Measurements from ENCODE around the gene PBX3.
A peak's percentile ranks its signal among the peaks of the same experiment; 100 is the strongest.

The PBX3 gene

DNA sequence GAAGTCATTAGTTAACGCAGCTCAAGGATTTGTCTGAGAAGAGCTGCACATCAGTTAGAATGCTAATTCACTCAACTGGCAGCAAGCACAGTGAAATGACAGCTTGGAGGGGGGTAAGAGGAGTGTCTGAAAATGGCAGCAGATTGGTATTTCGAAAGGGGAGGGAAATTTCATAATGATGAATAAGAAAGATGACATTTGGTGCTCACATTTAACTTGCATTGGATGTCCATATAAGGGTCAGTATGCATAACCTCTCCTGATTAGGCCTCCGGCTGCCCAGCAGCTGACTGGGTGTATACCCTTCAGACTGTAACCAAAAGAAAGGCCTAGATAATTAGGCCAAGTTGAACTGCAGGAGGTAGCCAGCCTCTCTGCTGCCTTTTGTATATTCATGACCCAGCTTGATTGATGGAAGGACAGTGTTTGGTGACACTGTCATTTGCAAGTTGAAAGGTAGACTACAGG is 131.0 kb downstream of the PBX3 start:
- no peak for FAIRE-seq

GRCh38 chr9:125881042-125881441 is 133.9 kb downstream of the PBX3 start:
- no peak for FAIRE-seq

DNA sequence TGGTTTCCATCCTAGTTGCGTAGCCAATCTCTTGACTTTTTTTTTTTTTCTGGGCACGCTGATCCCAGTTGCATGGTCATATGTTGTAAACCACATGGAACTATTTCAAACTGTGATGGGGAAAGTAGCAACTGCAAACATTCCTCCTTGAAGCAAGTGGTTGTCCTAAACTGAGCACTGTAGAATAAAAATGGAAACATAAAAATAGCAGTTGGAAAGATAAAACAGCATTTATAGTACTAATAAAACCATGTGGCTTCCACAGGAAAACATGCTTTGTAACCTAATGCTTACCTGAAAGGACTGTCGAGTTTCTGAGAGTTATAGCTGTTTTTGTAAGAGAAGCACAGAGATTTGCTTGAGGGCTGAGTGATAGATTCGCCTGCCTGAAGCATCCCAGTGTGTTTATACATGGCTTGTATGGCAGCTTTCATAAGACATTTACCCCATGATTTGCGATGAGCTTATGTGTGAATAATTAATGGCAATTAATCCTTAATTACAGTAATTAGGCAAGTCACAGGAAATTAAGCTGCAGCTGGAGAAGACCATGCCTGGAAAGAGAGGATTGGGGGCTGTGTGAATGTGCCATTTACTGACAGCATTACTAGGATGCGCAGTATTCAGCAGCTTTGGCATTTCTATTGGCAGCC is 136.5 kb downstream of the PBX3 start:
- FAIRE-seq: no peak

- FAIRE-seq: no peak
These were observed 137.0 kb downstream of the PBX3 start for GRCh38 chr9:125884218-125884595.

- no peak for FAIRE-seq
These were observed 138.3 kb downstream of the PBX3 start for GRCh38 chr9:125885405-125886034.

DNA sequence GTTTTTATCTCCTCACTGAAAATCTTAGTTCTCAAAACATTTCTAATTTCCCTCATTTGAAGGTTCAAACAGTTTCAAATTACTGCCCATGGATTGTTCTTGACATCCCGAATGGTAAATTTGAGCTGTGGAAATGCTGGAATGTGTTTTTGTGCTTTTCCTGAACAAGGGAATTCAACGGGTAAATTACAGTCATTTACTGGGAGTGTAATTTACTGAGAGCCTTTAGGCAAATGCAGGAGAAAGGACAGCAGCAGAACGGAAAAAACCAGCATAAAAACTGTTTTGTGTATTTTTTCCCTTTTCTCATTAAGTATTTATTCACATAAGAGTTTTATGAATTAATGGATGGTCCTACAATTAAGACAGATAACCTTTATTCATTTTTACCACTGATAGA is 139.2 kb downstream of the PBX3 start:
- FAIRE-seq: no peak

GRCh38 chr9:125887172-125887571 is 140.0 kb downstream of the PBX3 start:
- peak; percentile 39 for FAIRE-seq

GRCh38 chr9:125888211-125888610 is 141.0 kb downstream of the PBX3 start:
- no peak for FAIRE-seq

DNA sequence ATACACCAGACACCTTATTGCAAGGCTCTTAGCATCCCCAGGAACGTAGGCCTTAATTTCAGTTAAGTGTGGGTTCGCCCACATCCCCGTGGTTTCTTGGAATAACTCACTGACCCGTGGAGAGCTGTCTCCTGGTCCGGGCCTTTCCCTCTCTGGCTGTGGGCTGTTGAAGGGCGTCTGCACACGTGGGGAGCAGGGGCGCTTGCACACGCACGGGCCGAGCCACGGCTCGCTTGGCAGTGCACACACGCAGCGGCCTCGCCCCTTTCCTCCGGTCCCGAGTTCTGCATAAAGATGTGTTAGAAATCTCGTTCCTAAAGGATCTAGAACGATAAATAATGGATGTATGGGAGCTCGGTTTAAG is 141.9 kb downstream of the PBX3 start:
- FAIRE-seq: no peak

DNA sequence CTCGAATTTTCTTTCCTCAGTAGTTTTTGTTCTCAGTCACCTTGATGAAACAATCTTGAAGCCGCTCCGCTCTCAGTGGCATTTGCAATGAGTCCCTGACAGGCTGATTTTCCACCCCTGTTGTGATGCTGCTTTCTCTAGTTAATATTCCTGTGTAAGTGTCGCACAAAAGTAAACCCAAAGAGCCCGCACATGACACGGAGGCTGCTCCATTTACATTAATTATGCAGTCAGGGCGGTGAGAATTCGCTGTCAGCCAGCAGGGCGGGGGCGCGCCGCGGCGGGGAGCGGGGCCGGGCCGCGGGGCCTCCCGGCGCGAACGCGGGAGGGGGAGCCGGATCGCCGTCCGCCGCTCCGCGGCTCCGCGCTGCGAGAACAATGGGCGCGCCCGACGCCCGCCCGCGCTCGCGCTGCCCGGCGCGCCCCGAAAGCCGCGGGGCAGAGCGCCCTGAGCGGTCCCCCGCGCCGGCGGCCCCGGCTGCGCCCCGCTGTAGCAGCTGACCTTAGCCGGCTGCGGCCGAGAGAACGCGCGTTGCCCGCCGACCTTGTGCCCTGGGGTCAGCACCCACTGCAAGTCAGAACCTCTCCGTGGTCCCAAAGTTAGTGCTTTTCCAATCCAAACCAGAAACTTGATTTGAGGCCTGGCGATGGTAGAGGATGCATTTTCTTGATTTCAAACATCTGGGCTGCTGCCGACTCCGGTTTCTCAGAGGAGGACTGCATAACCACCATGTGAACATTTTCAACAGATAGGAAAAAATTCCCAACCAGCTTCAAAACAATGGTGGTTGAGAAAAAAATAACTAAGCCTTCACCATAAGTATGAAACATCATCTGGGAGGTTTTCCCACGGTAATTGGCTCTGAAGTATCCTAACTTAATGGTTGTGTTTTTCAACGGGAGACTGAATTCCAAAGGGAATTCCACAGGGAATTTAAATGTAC is 142.6 kb downstream of the PBX3 start:
- FAIRE-seq: no peak

DNA sequence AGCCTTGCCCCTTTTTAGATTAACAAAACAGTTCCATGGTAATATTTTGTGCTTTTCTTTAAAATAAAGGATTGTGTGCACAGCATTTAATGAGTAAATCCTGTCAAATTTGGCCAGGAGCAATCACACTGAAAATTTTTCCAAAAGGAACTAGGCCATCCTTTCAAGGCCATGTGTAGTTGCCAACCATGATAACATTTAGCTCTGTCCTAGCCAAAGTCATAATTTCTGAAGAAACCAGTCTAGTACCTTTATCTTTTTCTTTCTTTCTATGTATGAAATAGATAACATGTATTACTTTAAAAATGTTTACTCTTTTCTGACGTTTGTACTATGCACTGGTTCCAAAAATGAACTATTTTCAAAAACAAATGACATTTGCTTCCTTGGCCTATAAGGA is 143.7 kb downstream of the PBX3 start:
- FAIRE-seq: no peak

DNA sequence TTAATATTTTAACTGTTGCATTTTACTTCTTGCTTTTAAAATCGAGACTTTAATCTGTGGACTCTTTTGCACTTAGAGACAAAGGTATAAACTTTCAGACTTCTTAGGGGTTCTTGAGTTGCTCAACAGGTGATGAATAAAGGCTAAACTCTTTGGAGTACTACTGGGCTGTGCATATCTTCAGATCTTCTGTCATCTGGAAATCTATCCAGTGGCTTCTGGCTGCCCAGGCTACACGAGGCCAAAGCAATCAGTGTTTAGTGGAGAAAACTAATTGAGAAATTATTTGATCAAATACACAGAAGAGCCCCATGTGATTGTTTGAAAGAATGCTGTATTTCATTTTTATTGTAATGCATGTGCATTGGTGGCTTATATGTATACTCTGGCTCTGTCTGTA is 146.1 kb downstream of the PBX3 start:
- FAIRE-seq: no peak

DNA sequence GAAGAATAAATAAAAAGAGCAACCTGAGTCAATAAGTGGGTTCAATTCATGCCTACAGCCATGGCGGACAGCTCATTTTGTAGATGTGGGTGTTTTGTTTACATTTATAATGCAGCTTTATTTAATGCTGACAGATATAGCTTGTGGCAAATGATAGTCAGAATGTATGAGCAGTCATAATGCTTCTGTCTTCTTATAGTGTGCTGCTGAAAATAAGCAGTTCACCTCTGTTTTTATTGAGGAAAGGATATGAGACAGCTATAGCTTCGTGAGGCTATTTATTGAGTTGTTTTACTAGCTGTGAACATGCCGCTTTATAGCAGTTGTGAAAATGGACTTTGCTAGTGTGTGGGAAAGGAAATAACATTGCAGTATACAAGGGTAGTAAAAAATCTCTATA is 147.4 kb downstream of the PBX3 start:
- no peak for FAIRE-seq

DNA sequence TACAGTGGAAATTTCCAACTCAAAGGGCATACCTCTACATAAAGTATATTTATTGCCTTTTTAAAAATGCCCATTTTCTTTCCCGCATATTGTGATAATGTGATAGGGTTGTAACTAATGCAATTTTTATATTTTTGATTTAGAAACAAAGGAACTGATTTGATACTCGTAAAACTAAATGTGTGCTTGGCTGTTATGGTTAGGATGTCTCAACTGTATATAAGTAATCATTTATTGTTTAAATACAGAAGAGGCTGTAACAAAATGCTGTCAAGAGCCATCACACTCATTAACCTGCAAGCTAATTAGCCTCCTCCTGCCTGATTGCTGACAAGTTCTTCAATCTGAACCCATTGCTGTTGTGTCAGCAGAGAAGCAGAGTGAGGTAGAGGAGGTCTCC is 149.2 kb downstream of the PBX3 start:
- FAIRE-seq: no peak

DNA sequence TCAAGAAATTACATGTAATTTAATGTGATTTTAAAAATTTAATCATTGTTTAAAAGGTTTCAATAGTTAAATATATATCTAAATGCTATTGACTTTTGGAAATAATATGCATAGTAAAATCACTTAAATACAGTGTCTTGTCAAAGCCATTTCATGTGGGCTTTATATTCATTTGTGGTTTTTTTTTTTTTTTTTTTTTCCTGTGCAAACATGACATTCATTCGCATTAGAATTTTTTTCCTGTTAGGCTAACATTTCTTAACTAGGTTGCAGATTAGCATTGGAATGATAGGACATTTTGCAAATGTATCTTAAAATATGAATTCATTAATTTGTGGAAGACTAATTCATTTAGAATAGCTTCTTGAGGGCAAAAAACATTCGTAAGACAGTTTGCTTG is 149.8 kb downstream of the PBX3 start:
- FAIRE-seq: no peak

GRCh38 chr9:125897481-125897880 is 150.3 kb downstream of the PBX3 start:
- no peak for FAIRE-seq

DNA sequence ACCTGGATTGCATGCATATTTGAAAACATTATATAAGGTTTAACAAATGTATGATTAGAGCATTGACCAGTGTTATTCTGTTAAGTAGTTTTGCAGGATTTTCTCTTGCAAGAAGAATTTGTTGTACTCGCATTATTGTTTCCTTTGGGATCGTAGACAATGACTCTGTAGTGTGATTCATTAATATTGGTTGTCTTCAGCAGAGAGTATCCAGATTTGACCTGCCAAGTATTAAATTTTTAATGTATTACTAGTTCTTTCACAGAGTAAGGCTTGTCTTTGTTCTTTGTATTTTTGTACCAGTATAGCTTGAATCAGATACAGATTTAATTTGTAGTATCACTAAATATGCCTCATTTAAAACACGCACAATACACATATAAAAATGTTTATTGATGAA is 155.0 kb downstream of the PBX3 start:
- no peak for FAIRE-seq

GRCh38 chr9:125902831-125903512 is 155.8 kb downstream of the PBX3 start:
- no peak for FAIRE-seq

GRCh38 chr9:125904155-125904851 is 157.1 kb downstream of the PBX3 start:
- FAIRE-seq: no peak

DNA sequence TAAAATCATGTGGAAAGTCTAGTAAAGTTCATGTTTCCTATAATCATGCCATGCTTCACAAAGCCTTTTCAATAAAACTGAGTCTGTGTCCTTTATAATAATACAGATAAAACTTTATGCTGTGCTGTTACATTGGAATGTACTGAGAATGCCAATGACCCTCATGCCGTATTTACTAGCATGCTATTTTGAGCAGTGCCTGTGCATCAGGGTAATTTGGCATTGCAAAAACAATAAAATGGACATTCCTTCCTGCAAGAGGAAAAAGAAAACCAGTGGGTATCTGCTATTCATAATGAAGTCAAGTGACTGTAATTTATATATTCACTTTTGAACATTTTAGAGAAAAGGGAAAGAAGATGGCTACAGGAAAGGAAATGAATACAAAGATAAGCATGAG is 159.0 kb downstream of the PBX3 start:
- FAIRE-seq: no peak

DNA sequence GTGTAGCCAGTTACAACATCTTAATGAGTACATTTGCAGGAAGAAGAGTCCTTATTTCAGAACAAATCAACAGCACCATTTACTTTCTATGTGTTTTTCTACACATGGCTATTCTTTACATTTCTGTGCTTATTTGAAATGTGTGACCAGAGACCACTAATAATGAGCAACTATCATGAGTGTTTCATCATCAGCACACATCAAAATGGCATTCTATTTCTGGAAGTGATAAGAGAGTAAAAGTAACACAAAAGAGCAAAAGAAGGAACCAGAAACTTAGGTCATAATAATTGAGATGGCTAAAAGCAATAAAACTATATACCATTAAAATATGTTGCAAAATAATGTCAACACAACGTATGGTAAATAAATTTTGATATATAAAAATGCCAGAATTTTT is 159.7 kb downstream of the PBX3 start:
- FAIRE-seq: no peak

DNA sequence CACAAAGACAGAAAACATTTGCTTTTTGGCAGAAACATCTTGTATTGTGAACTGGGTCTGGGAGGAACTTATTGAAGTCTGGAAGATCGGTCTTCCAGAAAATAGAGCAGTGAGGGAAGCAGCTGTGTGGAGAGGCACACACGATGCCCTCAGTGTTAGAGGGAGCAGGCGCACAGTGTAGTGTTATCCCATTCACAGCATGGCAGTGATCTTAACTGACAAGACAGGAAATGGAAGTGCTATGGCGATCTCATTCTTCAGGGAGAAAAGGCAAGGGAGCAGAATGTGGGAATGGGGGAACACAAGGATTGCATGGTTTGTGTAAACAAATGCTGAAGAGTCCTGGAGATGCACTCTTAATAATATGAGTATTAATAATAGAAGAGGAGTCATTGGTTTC is 161.0 kb downstream of the PBX3 start:
- FAIRE-seq: no peak

- no peak for FAIRE-seq
These were observed 161.8 kb downstream of the PBX3 start for GRCh38 chr9:125908966-125909365.

All from endometrium (tissue), 2 donors.